ENCODE data around the gene KLHL25.

GRCh38 chr15:85773249-85773648, 21.5 kb downstream of the KLHL25 start:
- no peak for TF ChIP-seq CTCF (IDR thresholded peaks at IDR 0.05; ENCODE audit: poor library complexity, severe bottlenecking)
- TF ChIP-seq EZH2 (IDR thresholded peaks at IDR 0.05; ENCODE audit: borderline replicate concordance, insufficient read depth, low read length, poor library complexity, severe bottlenecking) = no peak
- no peak for TF ChIP-seq EP300 (conservative IDR thresholded peaks at IDR 0.05; ENCODE audit: poor library complexity, severe bottlenecking)
- TF ChIP-seq MXI1 (conservative IDR thresholded peaks at IDR 0.05; ENCODE audit: poor library complexity, severe bottlenecking) = no peak
- TF ChIP-seq RAD21 (conservative IDR thresholded peaks at IDR 0.05) = no peak
- TF ChIP-seq POLR2AphosphoS5 (IDR thresholded peaks at IDR 0.05) = no peak
- TF ChIP-seq REST (IDR thresholded peaks at IDR 0.05; ENCODE audit: borderline replicate concordance) = no peak

Measured in neural cell (in vitro differentiated cells).